ENCODE data around the gene OSBPL2. TPM values are rescaled to one million over a fixed set of nuclear protein-coding genes. Genes with fewer than 3 reads are reported as not detected.
A peak's percentile ranks its signal among the peaks of the same experiment; 100 is the strongest.

The OSBPL2 gene
- total RNA-seq, 2 experiments from 2014 or later = 30.2 to 30.9 TPM

DNA sequence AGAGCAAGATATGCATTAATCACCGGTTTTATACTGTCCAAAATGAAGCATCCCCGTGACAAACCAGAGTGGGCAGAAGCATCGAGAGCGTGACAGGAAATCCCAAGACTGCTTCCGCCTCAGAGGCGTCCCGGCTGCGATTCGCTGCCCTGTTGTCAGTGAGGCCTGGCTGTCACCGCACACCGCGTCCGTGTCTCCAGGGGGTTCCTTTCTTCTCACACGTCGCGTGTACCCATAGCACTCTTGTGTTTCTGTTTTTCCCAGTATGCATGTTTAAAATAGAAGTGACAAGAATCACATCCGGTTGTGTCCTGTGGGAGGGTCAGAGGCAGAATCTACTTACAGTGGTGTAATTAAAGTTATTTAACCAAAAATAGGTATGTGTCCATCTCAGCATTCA lies 56.2 kb downstream of the OSBPL2 start:
- Mint-ChIP-seq H3K4me1 (peaks cover 8% of the 10 kb centered on the region), H3K9me3 (no peaks in the 10 kb centered on the region), H3K27me3 (no peaks in the 10 kb centered on the region), H3K4me3 (no peak overlapping the region), H3K36me3 (ENCODE audit: low read depth) (peaks cover 6% of the 10 kb centered on the region), H3K27ac (no peak overlapping the region)
- DNase-seq = no peak
- CTCF ChIA-PET = interaction anchor here (0.6 kb wide), 1 partner anchor 657 kb away, joined by 4 read pairs; no protein-coding TSS in a partner anchor
- POLR2A ChIA-PET = no interaction called here

DNA sequence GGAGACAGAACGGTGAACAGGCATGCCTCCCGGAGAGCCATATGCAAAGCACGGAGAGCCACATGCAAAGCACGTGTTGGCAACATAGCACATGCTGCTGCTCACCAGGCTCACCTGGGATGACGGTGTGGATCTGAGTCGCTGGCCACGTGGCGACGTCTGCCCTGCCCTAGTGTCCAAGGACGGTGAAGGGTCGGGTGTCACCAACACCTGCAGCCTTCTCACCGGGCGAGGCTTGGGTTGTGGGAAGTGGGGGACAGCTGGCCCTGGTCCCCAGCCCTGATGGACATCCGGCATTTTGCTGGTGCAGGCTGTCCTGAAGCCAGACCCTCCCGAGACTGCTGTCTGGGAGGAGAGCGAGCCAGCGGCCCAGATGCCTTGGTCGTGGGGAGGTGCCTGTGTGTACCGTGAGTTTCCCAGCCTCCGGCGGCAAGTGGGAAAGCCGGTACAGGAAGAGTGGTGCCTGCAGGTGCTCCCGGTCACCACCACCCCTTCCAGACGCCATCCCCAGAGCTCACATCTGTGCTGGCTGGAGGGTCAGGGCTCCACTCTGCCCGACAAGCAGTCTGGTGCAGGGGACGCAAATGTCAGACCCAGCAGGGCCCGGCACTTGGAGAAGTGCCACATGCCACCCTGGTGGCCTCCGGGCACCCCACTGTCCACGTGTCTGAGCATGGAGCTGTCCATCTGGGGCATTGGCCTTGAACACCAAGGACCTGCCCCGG lies 58.6 kb downstream of the OSBPL2 start:
- Mint-ChIP-seq H3K27me3 (no peaks in the 10 kb centered on the region), H3K36me3 (ENCODE audit: low read depth) (peaks cover 4% of the 10 kb centered on the region)

DNA sequence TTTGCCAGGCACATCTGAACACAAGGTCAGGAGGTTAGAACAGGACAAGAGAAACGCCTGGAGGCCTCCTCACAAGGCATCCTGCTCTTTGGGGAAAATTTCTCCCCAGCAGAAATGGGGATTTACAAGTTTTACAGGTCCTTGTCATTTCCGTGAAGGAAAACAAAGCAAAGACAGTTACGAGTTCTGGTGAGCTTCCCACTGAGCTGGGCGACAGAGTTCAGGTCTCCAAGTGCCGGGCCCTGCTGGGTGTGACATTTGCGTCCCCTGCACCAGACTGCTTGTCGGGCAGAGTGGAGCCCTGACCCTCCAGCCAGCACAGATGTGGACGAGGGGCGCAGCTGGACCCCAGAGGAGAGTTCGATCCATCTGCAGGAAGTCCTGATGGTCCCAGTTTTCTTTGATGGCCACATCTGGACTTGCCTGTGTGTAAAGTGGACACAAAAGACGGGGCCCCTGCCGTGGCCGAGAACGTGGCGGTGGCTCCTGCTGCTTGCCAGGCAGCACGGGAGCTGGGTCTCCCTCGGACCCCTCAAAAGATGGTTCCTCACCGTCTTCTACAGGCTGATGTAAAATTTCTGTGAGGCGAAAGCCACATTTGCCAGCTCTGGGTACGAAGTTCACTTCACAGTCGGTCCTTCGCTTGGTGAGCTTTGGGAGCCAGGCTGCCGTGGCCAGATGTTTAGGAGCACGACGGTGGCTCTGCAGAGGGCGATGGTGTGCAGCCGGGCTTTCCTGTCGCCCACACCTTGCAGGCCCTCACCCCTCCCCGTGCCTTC lies 59.3 kb downstream of the OSBPL2 start:
- Mint-ChIP-seq H3K4me3 (no peak overlapping the region), H3K27me3 (no peaks in the 10 kb centered on the region), H3K27ac (no peak overlapping the region), H3K36me3 (ENCODE audit: low read depth) (peaks cover 4% of the 10 kb centered on the region), H3K4me1 (peaks cover 8% of the 10 kb centered on the region), H3K9me3 (no peaks in the 10 kb centered on the region)
- CTCF ChIA-PET = no interaction called here
- POLR2A ChIA-PET = no interaction called here
- DNase-seq = no peak

More for the DNA sequence above, 58.6 kb downstream of the OSBPL2 start:
- no peaks in the 10 kb centered on the region for H3K9me3 Mint-ChIP-seq
- no peak overlapping the region for H3K27ac Mint-ChIP-seq
- CTCF ChIA-PET = no interaction called here
- H3K4me1 Mint-ChIP-seq = peaks cover 11% of the 10 kb centered on the region
- DNase-seq = no peak
- H3K4me3 Mint-ChIP-seq = no peak overlapping the region
- POLR2A ChIA-PET = no interaction called here

DNA sequence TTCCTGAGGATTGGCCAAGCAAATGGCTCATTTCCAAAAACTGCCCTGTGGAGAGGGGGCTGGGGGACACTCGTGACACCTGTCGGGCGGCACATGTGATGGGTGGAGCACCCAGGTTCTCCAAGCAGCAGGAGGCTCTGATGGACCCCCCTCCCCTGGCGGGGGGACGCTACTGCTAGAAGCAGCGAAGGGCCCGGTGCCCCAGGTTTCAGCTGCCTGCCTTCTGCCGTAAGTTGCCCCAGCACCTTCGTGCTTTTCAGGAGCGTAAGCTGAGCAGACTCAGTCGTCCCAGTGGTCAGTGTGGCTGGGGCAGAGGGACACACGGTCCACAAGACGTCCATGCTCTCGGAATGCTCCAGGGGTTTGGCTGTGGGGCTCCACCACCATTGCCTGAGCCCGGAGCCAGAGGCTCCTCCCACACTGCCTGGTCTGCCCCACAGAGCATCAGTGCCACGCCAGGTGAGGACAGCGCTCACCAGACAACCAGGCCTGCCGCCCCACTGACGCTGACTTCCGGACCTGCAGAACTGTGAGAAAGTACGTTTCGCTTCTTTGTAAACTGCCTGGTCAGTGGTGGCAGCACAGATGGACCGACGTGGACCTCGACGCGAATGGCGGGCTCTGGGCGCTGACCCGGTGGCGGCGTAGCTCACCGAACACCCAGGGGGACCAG lies 60.4 kb downstream of the OSBPL2 start:
- Mint-ChIP-seq H3K36me3 (ENCODE audit: low read depth) (peaks cover 7% of the 10 kb centered on the region), H3K4me3 (no peak overlapping the region), H3K27ac (no peak overlapping the region), H3K9me3 (no peaks in the 10 kb centered on the region), H3K27me3 (no peaks in the 10 kb centered on the region), H3K4me1 (peaks cover 8% of the 10 kb centered on the region)
- ChIA-PET POLR2A (no interaction called here), CTCF (no interaction called here)
- DNase-seq = no peak

DNA sequence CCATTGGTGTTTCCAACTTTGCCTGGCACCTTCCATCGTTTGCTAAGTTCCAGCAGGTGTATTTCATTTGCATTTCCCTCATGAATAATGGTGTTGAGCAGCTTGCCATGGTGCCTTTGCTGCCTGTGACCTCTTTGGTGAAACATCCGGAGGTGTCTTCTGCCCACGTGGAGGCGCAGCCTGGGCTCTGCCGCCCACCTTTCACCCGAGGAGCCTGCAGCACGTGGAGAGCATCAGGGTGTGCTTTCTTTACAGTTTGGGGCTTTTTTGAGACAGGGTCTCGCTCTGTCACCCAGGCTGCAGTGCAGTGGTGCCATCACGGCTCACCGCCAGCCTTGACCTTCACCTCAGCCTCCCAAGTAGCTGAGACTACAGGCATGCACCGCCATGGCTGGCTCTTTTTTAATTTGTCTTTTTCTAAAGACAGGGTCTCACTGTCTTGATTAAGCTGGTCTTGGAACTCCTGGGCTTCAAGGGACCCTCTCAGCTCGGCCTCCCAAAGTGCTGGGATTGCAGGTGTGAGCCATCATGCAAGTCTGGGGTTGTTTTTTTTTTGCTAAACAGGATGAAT lies 61.4 kb downstream of the OSBPL2 start:
- no peak overlapping the region for H3K27ac Mint-ChIP-seq
- POLR2A ChIA-PET = no interaction called here
- CTCF ChIA-PET = interaction anchor here (0.7 kb wide), 1 partner anchor 20 kb away, joined by 5 read pairs; no protein-coding TSS in a partner anchor
- H3K9me3 Mint-ChIP-seq = no peaks in the 10 kb centered on the region
- no peak overlapping the region for H3K4me3 Mint-ChIP-seq
- peaks cover 16% of the 10 kb centered on the region for H3K4me1 Mint-ChIP-seq
- no peaks in the 10 kb centered on the region for H3K27me3 Mint-ChIP-seq
- H3K36me3 Mint-ChIP-seq (ENCODE audit: low read depth) = peaks cover 14% of the 10 kb centered on the region
- no peak for DNase-seq

DNA sequence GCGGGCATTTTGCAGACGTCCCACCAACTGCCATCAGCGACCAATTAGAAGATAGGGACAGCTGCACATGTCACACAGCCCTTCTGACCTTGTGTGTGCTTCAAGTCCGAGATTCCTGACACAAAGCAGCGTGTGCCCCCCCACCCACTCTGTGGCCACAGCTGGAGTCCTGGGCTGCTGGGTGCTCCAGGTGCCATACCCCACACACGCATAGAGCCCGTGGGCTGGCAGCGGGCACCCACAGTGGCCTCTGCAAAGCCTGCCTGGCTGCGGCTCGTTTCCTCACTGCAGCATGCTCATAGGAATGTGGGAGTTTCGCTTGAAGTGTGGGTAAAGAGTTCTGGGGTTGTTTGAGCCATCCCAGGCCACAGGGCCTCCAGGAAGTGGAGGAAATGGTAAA lies 62.0 kb downstream of the OSBPL2 start:
- peaks cover 11% of the 10 kb centered on the region for H3K36me3 Mint-ChIP-seq (ENCODE audit: low read depth)
- no peak overlapping the region for H3K27ac Mint-ChIP-seq
- POLR2A ChIA-PET = no interaction called here
- no peaks in the 10 kb centered on the region for H3K27me3 Mint-ChIP-seq
- CTCF ChIA-PET = interaction anchor here (1.2 kb wide), 1 partner anchor 82 kb away, joined by 9 read pairs; no protein-coding TSS in a partner anchor
- DNase-seq = no peak
- peaks cover 21% of the 10 kb centered on the region for H3K4me1 Mint-ChIP-seq
- no peaks in the 10 kb centered on the region for H3K9me3 Mint-ChIP-seq
- H3K4me3 Mint-ChIP-seq = no peak overlapping the region

DNA sequence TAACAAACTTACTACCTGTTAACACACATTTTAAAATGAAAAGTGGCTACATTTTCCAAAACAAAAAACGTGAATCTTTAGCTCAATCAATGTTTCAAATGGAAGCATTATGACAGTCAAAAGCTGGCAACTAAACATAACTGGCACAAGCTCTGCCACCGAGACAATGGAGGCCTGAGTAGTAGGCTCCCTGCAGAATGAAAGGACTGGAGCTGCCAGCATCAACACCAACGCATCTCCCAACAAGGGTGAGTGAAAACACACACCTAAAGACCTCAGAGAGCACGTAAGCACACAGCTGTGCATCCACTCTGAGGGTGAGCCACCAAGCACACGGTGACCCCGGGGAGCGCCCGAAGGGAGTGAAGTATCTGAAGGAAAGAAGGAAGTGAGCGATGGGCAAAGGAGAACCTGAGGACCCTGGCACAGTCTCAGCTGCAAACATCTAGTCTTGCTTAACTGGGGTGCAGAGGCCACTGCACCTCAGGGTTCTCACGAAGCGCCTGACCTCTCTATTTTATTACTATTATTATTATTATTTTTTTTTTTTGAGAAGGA lies 62.9 kb downstream of the OSBPL2 start:
- peak overlapping the region; percentile 83 for H3K27ac Mint-ChIP-seq
- POLR2A ChIA-PET = no interaction called here
- H3K9me3 Mint-ChIP-seq = no peaks in the 10 kb centered on the region

DNA sequence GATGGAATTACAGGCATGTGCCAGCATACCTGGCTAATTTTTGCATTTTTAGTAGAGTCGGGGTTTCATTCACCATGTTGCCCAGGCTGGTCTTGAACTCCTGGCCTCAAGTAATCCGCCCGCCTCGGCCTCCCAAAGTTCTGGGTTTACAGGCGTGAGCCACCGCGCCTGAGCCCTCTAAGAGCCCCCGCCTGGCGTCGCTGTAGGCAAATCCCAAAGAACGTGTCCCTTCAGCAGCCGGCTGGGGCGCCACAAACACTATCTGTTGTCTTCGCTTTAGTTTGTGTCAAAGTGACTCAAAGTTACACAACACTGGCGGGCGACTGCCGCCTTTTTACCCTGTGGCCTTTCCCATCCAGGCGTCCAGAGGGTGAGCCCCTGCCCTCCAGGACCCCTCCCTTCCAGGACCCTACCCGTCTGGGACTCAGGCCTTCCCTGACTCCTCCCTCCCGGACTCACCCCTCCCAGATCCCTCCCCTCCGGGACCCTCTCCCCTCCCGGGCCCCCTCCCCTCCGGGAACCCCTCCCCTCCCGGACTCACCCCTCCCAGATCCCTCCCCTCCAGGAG lies 63.5 kb downstream of the OSBPL2 start:
- DNase-seq = peak; percentile 92
- POLR2A ChIA-PET = no interaction called here
- Mint-ChIP-seq H3K4me3 (peak overlapping the region; percentile 91), H3K4me1 (peaks cover 25% of the 10 kb centered on the region), H3K9me3 (no peaks in the 10 kb centered on the region), H3K27me3 (no peaks in the 10 kb centered on the region), H3K27ac (peak overlapping the region; percentile 99), H3K36me3 (ENCODE audit: low read depth) (peaks cover 18% of the 10 kb centered on the region)
- CTCF ChIA-PET = interaction anchor here (0.7 to 1.2 kb wide), 9 partner anchors 8 to 85 kb away, joined by 3 to 9 read pairs (median 3); partner anchors contain the start of gene RPS21

More for the DNA sequence above, 62.9 kb downstream of the OSBPL2 start:
- Mint-ChIP-seq H3K4me1 (peaks cover 25% of the 10 kb centered on the region), H3K4me3 (peak overlapping the region; percentile 91), H3K36me3 (ENCODE audit: low read depth) (peaks cover 17% of the 10 kb centered on the region), H3K27me3 (no peaks in the 10 kb centered on the region)
- DNase-seq = no peak
- CTCF ChIA-PET = interaction anchor here (0.7 to 1.2 kb wide), 6 partner anchors 64 to 804 kb away, joined by 3 to 9 read pairs (median 4); no protein-coding TSS in a partner anchor

DNA sequence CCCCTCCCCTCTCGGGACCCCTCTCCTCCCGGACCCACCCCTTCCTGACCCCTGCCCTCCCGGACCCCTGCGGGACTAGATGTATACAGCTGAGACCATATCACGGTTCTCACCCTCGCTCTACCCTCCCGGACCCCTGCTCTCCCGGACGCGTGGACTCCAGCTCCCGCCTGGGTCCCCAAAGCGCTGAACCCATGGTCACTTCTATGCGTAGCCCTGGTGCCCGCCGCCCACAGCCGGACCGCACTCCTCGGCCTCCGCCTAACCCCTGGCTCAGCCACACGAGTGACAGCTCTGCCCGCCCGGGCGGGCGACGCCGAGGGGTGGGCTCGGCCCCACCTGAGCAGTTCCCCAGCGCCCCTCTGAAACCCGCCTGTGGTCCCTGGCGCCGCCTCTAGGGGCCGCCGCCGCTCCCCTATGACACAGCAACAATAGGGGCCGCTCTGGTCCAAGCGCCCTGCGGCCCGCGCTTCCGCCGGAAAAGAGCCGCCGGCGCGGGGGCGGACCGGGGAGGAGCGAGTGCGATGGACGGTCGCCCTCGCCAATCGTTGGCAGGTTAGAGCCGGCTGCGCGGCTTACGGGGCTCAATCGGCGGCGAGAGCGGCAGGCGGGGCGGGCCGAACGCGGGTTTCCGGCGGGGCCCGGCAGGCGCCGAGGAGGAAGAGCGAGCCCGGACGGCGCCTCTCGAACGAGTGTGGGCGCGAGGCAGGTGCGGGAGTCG lies 64.2 kb downstream of the OSBPL2 start, which contains the start of gene ADRM1:
TSS of gene ADRM1 (plus strand) at position 657 of the 721 bp plus-strand sequence. CDS start 572 bp downstream, outside the sequence.
- H3K27me3 Mint-ChIP-seq = no peaks in the 10 kb centered on the region
- CTCF ChIA-PET = interaction anchor here (0.7 to 1.5 kb wide), 8 partner anchors 9 to 85 kb away, joined by 3 to 7 read pairs (median 4); partner anchors contain the start of gene RPS21
- POLR2A ChIA-PET = no interaction called here
- peak; percentile 94 for DNase-seq
- H3K36me3 Mint-ChIP-seq (ENCODE audit: low read depth) = peaks cover 20% of the 10 kb centered on the region
- H3K4me3 Mint-ChIP-seq = peak within 1 kb of the TSS; percentile 91
- H3K27ac Mint-ChIP-seq = peak within 1 kb of the TSS; percentile 99
- H3K4me1 Mint-ChIP-seq = peaks cover 25% of the 10 kb centered on the region
- no peaks in the 10 kb centered on the region for H3K9me3 Mint-ChIP-seq

DNA sequence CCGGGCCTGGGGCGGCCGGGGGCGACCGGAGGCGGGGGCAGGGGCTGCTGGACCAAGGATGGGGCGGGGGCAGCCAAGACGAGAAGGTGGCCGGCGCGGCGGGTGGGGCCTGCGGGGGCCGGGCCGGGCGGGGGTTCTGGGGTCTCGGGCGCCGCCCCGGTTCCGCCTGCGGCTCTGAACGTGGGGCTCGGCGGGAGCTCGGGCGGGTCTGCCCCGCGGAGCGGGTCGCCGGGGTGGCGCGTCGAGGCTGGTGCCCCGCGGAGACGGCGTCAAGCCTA lies 64.7 kb downstream of the OSBPL2 start:
- Mint-ChIP-seq H3K27ac (peak overlapping the region; percentile 99), H3K9me3 (no peaks in the 10 kb centered on the region), H3K4me3 (peak overlapping the region; percentile 91), H3K27me3 (no peaks in the 10 kb centered on the region), H3K36me3 (ENCODE audit: low read depth) (peaks cover 22% of the 10 kb centered on the region), H3K4me1 (peaks cover 25% of the 10 kb centered on the region)
- no peak for DNase-seq
- POLR2A ChIA-PET = no interaction called here
- CTCF ChIA-PET = interaction anchor here (1.1 to 1.5 kb wide), 3 partner anchors 18 to 83 kb away, joined by 5 to 7 read pairs (median 6); no protein-coding TSS in a partner anchor

DNA sequence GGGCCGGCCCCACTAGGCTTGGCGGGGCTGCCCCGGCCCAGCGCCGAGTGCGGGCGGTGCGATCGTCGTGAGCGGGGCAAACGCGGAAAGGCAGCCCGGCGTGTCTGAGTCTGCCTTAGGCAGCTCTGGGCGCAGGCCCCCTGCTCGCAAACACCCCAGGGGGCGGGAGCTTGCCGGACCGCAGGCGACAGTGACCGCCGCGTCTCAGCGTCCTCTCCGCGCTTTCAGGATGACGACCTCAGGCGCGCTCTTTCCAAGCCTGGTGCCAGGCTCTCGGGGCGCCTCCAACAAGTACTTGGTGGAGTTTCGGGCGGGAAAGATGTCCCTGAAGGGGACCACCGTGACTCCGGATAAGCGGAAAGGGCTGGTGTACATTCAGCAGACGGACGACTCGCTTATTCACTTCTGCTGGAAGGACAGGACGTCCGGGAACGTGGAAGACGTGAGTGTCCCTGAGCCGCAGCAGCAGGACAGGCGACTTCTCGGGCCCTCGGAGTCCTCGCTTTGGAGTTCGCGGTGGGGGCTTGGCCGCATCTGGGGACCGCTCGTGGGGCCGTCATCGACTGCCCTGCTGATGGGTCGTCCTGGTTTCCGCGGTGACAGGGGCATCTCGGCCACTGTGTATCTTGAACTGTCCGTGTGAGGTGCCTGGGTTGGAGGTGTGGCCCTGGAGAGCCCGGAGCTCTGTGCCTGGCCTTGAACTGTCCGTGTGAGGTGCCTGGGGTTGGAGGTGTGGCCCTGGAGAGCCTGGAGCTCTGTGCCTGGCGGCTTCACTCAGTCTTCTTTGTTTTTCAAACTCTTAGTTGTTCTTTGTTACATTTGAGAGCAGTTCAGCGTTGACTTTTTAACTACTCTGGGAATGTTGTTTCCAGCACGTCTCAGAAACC lies 65.3 kb downstream of the OSBPL2 start:
- POLR2A ChIA-PET = no interaction called here
- peaks cover 22% of the 10 kb centered on the region for H3K36me3 Mint-ChIP-seq (ENCODE audit: low read depth)

More for the DNA sequence above, 65.3 kb downstream of the OSBPL2 start:
- DNase-seq = peak; percentile 15
- CTCF ChIA-PET = interaction anchor here (1.5 kb wide), 1 partner anchor 79 kb away, joined by 7 read pairs; no protein-coding TSS in a partner anchor
- Mint-ChIP-seq H3K27ac (peak overlapping the region; percentile 89), H3K4me1 (peaks cover 25% of the 10 kb centered on the region), H3K9me3 (no peaks in the 10 kb centered on the region), H3K4me3 (peak overlapping the region; percentile 88), H3K27me3 (no peaks in the 10 kb centered on the region)
